ENCODE results near the gene ARSG. TPM values are rescaled to one million over a fixed set of nuclear protein-coding genes. Genes with fewer than 3 reads are reported as not detected.

ARSG gene
- total RNA-seq, 1 donor from 2014 or later = 6.2 TPM

- H3K4me3 Mint-ChIP-seq = no peak overlapping the region
- no peaks in the 10 kb centered on the region for H3K27me3 Mint-ChIP-seq (ENCODE audit: low read depth)
- no peak for DNase-seq (ENCODE audit: low read depth, low spot score)
- H3K27ac Mint-ChIP-seq (ENCODE audit: unreplicated experiment) = no peak overlapping the region
- H3K36me3 Mint-ChIP-seq (ENCODE audit: low read depth) = peaks cover 26% of the 10 kb centered on the region
- H3K9me3 Mint-ChIP-seq = peaks cover 7% of the 10 kb centered on the region
- TF ChIP-seq CTCF (conservative IDR thresholded peaks at IDR 0.05) = no peak
- peaks cover 13% of the 10 kb centered on the region for H3K4me1 Mint-ChIP-seq
These were observed 127.6 kb downstream of the ARSG start for GRCh38 chr17:68418876-68419275.

GRCh38 chr17:68420065-68420464 is 128.8 kb downstream of the ARSG start:
- no peaks in the 10 kb centered on the region for H3K27me3 Mint-ChIP-seq (ENCODE audit: low read depth)
- peaks cover 18% of the 10 kb centered on the region for H3K36me3 Mint-ChIP-seq (ENCODE audit: low read depth)
- peaks cover 5% of the 10 kb centered on the region for H3K4me1 Mint-ChIP-seq
- TF ChIP-seq CTCF (conservative IDR thresholded peaks at IDR 0.05) = no peak
- H3K27ac Mint-ChIP-seq (ENCODE audit: unreplicated experiment) = no peak overlapping the region
- DNase-seq (ENCODE audit: low read depth, low spot score) = no peak
- H3K4me3 Mint-ChIP-seq = no peak overlapping the region
- peaks cover 2% of the 10 kb centered on the region for H3K9me3 Mint-ChIP-seq

- no peaks in the 10 kb centered on the region for H3K9me3 Mint-ChIP-seq
- DNase-seq (ENCODE audit: low read depth, low spot score) = no peak
- no peak overlapping the region for H3K4me3 Mint-ChIP-seq
- peaks cover 12% of the 10 kb centered on the region for H3K36me3 Mint-ChIP-seq (ENCODE audit: low read depth)
- peaks cover 4% of the 10 kb centered on the region for H3K4me1 Mint-ChIP-seq
- no peak overlapping the region for H3K27ac Mint-ChIP-seq (ENCODE audit: unreplicated experiment)
- H3K27me3 Mint-ChIP-seq (ENCODE audit: low read depth) = no peaks in the 10 kb centered on the region
- no peak for TF ChIP-seq CTCF (conservative IDR thresholded peaks at IDR 0.05)
These were observed 130.2 kb downstream of the ARSG start for GRCh38 chr17:68421486-68421885.

GRCh38 chr17:68422821-68423220 is 131.5 kb downstream of the ARSG start:
- no peaks in the 10 kb centered on the region for H3K9me3 Mint-ChIP-seq
- H3K4me3 Mint-ChIP-seq = no peak overlapping the region
- no peaks in the 10 kb centered on the region for H3K27me3 Mint-ChIP-seq (ENCODE audit: low read depth)
- H3K36me3 Mint-ChIP-seq (ENCODE audit: low read depth) = peaks cover 9% of the 10 kb centered on the region
- DNase-seq (ENCODE audit: low read depth, low spot score) = no peak
- no peak overlapping the region for H3K27ac Mint-ChIP-seq (ENCODE audit: unreplicated experiment)
- H3K4me1 Mint-ChIP-seq = peaks cover 4% of the 10 kb centered on the region
- TF ChIP-seq CTCF (conservative IDR thresholded peaks at IDR 0.05) = no peak

- DNase-seq (ENCODE audit: low read depth, low spot score) = no peak
- no peaks in the 10 kb centered on the region for H3K9me3 Mint-ChIP-seq
- H3K27me3 Mint-ChIP-seq (ENCODE audit: low read depth) = no peaks in the 10 kb centered on the region
- no peak overlapping the region for H3K27ac Mint-ChIP-seq (ENCODE audit: unreplicated experiment)
- no peak for TF ChIP-seq CTCF (conservative IDR thresholded peaks at IDR 0.05)
- peaks cover 4% of the 10 kb centered on the region for H3K4me1 Mint-ChIP-seq
- no peak overlapping the region for H3K4me3 Mint-ChIP-seq
- H3K36me3 Mint-ChIP-seq (ENCODE audit: low read depth) = peaks cover 9% of the 10 kb centered on the region
These were observed 132.0 kb downstream of the ARSG start for GRCh38 chr17:68423251-68423650.

GRCh38 chr17:68424203-68424602 is 132.9 kb downstream of the ARSG start:
- DNase-seq (ENCODE audit: low read depth, low spot score) = no peak
- peaks cover 9% of the 10 kb centered on the region for H3K36me3 Mint-ChIP-seq (ENCODE audit: low read depth)
- no peak for TF ChIP-seq CTCF (conservative IDR thresholded peaks at IDR 0.05)
- peaks cover 4% of the 10 kb centered on the region for H3K4me1 Mint-ChIP-seq
- H3K9me3 Mint-ChIP-seq = no peaks in the 10 kb centered on the region
- no peaks in the 10 kb centered on the region for H3K27me3 Mint-ChIP-seq (ENCODE audit: low read depth)
- no peak overlapping the region for H3K4me3 Mint-ChIP-seq
- no peak overlapping the region for H3K27ac Mint-ChIP-seq (ENCODE audit: unreplicated experiment)

Measured in neural crest cell (in vitro differentiated cells).